GM12892 (cell line): Measurements from ENCODE around the gene SIAH3.
A peak's percentile ranks its signal among the peaks of the same experiment; 100 is the strongest.

ENCODE experiments used
- DNase-seq: peaks from one replicate; pipeline ENCODE4 v3.0.0; 2011; ENCODE audit not compliant: insufficient read length
- FAIRE-seq: peaks from 2 replicates; lab custom pipeline; 2011; peaks lifted over from hg19 to GRCh38; lab: Jason Lieb, UNC
- POLR2A ChIP-seq: IDR thresholded peaks from 2 replicates; pipeline ENCODE4 v1.6.1; 2011; ENCODE audit warnings: low read depth, low read length, control low read depth
- POLR2AphosphoS5 ChIP-seq: IDR thresholded peaks from 2 replicates; pipeline ENCODE4 v1.6.1; 2011; ENCODE audit warnings: low read depth, low read length, control low read depth
- TAF1 ChIP-seq: IDR thresholded peaks from 2 replicates; pipeline ENCODE4 v1.6.1; 2011; ENCODE audit warnings: low read depth, mild to moderate bottlenecking, control low read depth, low read length, borderline replicate concordance

Gene SIAH3

DNA sequence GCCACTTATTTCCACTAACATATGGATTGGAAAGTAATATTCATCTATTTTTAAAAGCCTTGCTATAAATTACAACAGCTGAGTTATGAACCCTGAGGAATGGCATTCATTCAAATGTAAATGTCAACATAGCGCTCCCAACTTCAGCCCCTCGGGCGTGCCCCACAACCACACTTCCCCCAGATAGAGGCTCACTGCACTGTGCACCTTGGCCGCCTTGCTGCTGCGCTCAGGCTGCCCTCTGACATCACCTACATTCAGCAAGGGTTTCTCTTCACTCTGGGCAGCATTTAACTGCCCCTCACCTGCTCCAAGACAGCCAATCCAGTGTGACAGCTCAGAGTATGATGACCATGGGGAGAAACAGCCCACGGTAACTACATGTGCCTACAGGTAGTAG is 35.1 kb downstream of the SIAH3 start:
- DNase-seq, result no peak
- FAIRE-seq, result no peak
- TF ChIP-seq POLR2A (no peak), TAF1 (no peak), POLR2AphosphoS5 (no peak)

DNA sequence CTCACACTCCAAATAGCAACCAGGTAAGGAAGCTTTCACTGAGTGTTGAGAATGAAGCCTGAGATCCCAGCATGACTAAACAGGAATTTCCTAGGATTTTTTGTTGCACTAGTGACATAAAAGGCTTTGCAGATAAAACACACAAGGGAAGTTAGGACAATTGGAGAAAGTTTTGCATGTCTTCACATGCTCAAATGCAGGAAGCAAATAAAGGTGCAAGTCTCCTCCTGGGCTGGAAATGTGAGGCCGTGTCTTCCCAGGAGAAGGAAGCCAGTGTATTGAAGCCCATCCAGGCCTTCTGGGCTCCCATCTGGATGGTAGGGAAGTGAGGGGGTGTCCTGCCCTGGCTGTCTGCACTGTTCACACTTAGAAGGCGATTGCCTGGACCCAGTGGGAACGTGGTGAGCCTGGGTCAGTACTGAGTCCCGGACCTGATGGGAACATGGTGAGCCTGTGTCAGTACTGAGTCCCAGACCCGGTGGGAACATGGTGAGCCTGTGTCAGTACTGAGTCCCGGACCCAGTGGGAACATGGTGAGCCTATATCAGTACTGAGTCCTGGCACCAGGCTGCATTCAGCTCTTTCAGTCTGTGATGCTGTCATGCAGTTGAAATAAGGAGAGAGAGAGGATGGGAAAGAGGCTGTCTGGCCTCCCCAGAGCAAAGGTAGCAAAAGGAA is 38.7 kb downstream of the SIAH3 start:
- FAIRE-seq (no peak), DNase-seq (no peak)
- no peak for TF ChIP-seq POLR2AphosphoS5
- TF ChIP-seq TAF1, result no peak
- no peak for TF ChIP-seq POLR2A

DNA sequence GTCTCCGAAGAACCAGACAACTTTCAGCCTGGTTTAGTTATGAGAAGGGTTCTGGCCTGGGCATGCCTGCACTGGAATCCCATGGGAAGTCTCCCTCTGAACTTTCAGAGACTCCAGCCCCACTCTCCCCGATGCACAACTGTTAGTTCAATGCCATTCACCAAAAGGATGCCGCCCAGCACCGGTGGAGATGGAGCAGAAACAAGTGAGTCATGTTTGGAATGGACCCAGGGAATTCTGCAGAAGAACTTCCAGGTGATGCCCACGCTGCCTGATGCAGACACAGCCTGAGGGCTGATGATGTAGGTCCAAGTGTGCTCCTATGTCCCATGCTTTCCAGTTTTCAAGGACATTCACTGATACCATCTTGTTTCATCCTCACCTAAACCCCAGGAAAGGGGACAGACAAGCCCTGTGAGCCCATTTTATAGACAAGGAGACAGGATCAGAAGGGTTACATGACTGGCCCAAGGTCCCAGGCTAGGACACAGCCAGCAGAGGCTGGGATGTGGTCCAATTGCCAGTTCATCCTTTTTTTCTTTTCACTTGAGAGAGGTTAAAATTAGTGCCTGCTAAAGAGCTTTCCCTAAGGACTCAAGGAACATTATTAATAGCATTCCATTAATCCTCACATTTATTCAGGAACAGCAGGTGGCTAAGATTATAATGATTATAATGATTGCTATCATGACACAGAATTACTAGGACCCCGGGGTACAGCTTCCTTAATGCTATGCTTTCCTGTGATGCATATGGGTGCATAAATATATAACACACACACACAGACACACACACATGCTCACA is 39.5 kb downstream of the SIAH3 start:
- DNase-seq, result no peak
- TF ChIP-seq POLR2AphosphoS5 (no peak), TAF1 (no peak), POLR2A (no peak)
- no peak for FAIRE-seq

DNA sequence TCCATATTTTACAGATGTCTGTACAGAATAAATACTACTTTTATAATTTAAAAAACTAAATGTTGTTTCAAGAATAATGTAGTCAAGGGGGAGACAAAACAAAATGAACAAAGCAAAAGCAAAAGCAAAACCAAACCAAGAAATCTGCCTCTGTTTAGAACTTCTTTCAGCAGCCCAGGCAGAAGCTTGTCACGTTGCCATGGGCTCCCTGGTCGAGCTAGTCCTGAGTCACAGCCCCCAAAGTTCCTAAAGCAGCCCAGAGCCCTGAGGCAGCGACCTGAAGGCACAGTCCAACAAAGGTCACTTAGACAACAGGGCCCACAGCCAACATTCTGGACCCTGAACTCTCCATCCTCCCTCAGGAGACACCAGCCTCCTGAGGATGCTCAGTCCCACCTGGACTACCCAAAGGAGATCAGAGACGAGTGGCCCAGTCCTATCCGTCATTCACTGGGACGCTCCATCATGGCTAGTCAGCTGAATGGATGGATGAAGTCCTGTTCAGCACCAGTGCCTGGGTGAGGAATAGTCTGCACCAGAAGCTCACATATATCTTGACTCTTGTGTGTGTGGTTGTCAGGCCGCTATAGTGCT is 41.7 kb downstream of the SIAH3 start:
- TF ChIP-seq TAF1 (no peak), POLR2AphosphoS5 (no peak), POLR2A (no peak)
- no peak for FAIRE-seq
- no peak for DNase-seq

DNA sequence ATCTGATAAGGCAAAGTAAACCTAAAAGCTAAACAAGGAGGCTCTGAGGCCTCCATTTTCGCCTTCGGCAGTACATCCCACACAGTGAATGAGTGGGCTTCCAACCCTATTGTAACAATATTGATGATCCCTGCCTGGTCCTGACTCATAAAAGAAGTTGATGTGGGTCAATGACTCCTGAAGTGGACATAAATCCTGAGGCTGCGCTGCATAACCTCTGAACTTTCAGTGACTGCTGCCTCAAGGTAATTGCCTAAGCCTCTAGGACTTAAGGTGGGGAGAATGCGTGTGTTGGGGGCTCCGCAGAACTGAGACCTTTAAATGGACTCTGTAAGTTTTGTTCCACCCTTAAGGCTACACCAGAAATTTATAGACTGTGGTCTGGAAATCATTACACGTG is 42.6 kb downstream of the SIAH3 start:
- DNase-seq (no peak), FAIRE-seq (peak; percentile 48)
- TF ChIP-seq POLR2A (no peak), POLR2AphosphoS5 (no peak), TAF1 (no peak)

DNA sequence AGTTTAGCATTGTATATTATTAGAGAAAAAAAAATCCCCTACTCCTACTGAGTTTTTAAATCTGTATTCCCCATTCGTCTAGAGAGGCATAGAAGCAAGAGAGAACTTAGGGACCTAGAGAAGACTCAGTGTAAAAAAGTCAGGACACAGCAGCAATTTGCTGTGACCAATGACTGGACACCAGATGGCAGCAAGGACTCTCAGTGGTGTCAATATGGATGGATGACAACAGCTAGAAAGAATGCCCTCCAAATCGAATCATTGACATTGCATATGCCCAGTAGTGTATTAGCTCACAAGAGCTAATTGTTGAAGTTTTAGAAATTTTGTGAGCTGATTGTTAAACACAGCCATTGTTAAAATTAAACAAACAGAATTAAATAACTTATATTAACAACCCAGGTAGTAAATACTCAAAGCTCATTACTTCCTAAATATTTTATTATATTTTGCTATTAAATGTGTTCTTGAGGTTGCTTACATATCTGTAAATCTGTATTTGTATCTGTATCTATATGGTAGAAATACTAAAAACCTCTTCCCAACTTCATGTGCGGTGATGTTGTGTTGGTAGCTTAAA is 43.9 kb downstream of the SIAH3 start:
- FAIRE-seq, result peak; percentile 85
- DNase-seq, result no peak
- TF ChIP-seq POLR2A (no peak), POLR2AphosphoS5 (no peak), TAF1 (no peak)

DNA sequence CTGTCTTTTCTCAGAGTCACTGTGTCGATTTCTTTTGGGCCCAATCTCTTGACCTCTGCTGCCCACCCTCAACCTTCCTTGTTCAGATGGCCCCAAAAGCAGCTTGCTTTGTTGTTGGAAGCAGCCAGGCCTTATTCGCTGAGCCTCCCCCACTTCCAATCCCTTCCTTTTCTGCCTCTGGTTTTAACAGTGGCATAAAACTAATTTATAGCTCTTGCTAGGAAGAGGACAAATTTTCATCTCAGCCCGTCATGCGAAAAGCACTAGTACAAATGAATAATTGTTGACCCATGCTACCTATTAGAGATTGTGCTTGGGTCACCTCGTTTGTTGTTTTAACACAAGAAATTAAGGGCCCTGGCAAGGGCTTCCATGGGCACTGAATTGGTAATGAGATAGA is 51.1 kb downstream of the SIAH3 start:
- DNase-seq, result no peak
- FAIRE-seq, result no peak
- no peak for TF ChIP-seq POLR2A
- no peak for TF ChIP-seq TAF1
- no peak for TF ChIP-seq POLR2AphosphoS5

DNA sequence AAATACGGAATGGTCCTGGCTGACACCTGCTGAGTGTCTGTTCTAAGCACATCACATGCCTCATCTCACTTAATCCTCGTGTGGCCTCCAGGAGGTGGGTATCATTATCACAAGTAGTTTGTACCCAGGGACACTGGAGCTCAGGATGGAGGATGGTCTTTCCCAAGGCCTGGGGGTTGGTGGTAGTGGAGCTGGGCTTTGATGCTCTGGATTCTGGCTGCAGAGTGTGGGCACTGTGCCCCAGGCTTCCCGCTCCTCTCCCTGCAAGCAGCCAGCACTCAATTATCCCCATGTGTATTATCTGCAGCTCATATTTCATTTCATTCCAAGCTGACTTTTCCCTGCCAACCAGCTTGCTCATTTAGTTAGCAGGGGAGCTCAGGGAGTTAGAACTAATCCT is 52.1 kb downstream of the SIAH3 start:
- FAIRE-seq, result no peak
- TF ChIP-seq POLR2AphosphoS5 (no peak), TAF1 (no peak)
- DNase-seq, result no peak

DNA sequence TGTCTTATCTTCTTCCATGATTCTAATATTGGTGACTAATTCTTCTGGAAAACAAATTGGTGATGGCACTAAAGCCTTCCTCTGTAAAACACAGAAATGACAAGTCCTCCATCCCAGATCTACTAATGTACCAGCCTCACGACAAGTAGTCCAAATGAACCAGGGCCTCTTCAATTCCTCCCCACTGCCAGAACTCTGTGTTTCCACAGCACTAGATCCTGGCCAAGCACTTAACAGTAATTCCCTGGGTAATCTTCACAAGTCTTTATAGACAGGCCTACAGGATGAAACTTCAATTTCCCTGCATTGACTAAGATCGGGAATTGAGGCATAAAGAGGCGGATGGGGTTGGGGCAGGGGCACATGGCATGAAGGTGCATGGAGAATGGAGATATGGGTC is 52.7 kb downstream of the SIAH3 start:
- DNase-seq (no peak), FAIRE-seq (no peak)
- TF ChIP-seq POLR2A, result no peak
- TF ChIP-seq POLR2AphosphoS5, result no peak
- no peak for TF ChIP-seq TAF1

DNA sequence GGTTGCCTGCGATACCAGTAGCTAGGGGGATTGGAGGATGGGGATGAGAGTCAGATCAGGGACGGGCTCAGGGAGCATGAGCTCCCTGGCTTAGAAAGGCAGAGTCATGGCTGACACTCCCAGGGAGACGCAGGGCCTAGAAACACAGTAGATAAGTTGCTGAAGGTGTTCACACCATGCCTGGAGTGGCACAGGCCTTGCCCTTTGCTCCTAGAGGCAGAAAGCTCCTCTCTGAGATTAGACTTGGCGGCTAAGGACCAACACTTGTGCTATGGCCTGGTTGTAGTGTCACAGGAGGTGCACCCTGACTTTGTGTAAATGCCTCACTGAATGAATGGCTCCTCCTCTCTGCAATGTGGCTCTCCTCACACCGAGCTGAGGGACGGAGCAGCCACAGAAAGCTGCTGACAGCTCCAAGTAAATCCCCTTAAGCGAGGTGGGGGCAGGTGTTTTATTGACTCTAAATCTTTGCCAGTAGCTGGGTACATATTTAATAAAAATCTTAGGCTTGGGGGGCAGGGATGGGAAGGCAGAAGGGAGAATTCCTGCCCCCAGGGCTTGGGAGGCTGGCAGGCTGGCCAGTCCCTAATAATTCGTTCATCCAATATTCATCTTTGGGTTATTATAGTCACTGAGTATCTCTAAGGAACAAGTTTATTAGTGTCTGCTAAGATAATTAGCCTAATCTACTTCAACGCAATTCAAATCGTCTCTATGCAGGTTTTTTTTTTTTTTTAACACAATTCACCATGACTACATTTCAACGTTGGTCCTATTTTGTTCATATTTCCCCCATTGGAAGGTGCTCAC is 54.9 kb downstream of the SIAH3 start:
- DNase-seq (no peak), FAIRE-seq (no peak)
- TF ChIP-seq POLR2A, result no peak
- no peak for TF ChIP-seq TAF1
- TF ChIP-seq POLR2AphosphoS5, result no peak
